H1 (cell line): ENCODE data around the gene KHDC4. TPM values are rescaled to one million over a fixed set of nuclear protein-coding genes. Genes with fewer than 3 reads are reported as not detected.

Source experiments
- CTCF ChIA-PET: fragments of 300-600 bp; sonication (Branson Sonifier 250); formaldehyde crosslinking; loops from one replicate; lab custom pipeline; 2021; ENCODE audit not compliant: partially characterized antibody; lab: Charles Lee
- POLR2A ChIA-PET: fragments of 300-600 bp; sonication (Branson Sonifier 250); formaldehyde crosslinking; loops from one replicate; lab custom pipeline; 2021; ENCODE audit warnings: inconsistent platforms; ENCODE audit not compliant: partially characterized antibody; lab: Charles Lee
- DNase-seq, 2 experiments: peaks; one replicate each; pipeline versions ENCODE4 v3.0.0 to v3.0.0-alpha.2; 2010 to 2022; ENCODE audit warnings: low spot score in 2 of 2, low read depth in 1 of 2, mixed read lengths in 1 of 2
- FAIRE-seq: peaks from 2 replicates; lab custom pipeline; 2011; peaks lifted over from hg19 to GRCh38; lab: Jason Lieb, UNC
- H2AFZ ChIP-seq: 2 replicates; pipeline ENCODE4 v1.8.1; 2012; ENCODE audit warnings: low read length, inconsistent platforms
- H2AK5ac ChIP-seq: 2 replicates; pipeline ENCODE4 v1.6.1; 2013; ENCODE audit warnings: low read depth, low read length
- H2BK120ac ChIP-seq: replicated peaks from 2 replicates; pipeline ENCODE3; 2013; ENCODE audit warnings: low read depth, low read length, inconsistent platforms
- H2BK12ac ChIP-seq: 2 replicates; pipeline ENCODE4 v1.6.1; 2013; ENCODE audit warnings: low read depth, low read length
- H2BK15ac ChIP-seq: 2 replicates; pipeline ENCODE4 v1.6.1; 2013; ENCODE audit warnings: low read length
- H2BK20ac ChIP-seq: 2 replicates; pipeline ENCODE4 v1.6.1; 2013; ENCODE audit warnings: low read length
- H2BK5ac ChIP-seq: 2 replicates; pipeline ENCODE4 v1.6.1; 2013; ENCODE audit warnings: low read depth, low read length
- H3K14ac ChIP-seq: 2 replicates; pipeline ENCODE4 v1.6.1; 2013; ENCODE audit warnings: inconsistent platforms; ENCODE audit not compliant: insufficient read length
- H3K18ac ChIP-seq: 2 replicates; pipeline ENCODE4 v1.6.1; 2013; ENCODE audit warnings: low read length; ENCODE audit errors: extremely low read depth
- H3K23ac ChIP-seq: 2 replicates; pipeline ENCODE4 v1.6.1; 2013; ENCODE audit warnings: inconsistent platforms; ENCODE audit not compliant: insufficient read length
- H3K23me2 ChIP-seq: 2 replicates; pipeline ENCODE4 v1.6.1; 2013; ENCODE audit warnings: low read depth, low read length
- H3K27ac ChIP-seq: 2 replicates; pipeline ENCODE4 v1.6.1; 2011; ENCODE audit warnings: low read depth, low read length, inconsistent platforms
- H3K27me3 ChIP-seq, 4 experiments: replicated peaks in 1 of 4; 1 replicate in 1 of 4; 2 replicates in 3 of 4; pipeline versions ENCODE4 v1.6.1 to v1.8.1; 2011 to 2013; ENCODE audit warnings: low read length in 3 of 4, mild to moderate bottlenecking in 3 of 4, inconsistent platforms in 2 of 4, mixed read lengths in 2 of 4, moderate library complexity in 1 of 4; ENCODE audit not compliant: control insufficient read depth in 3 of 4, insufficient read depth in 3 of 4; ENCODE audit errors: extremely low read depth in 1 of 4
- H3K36me3 ChIP-seq, 4 experiments: 2 replicates each; pipeline versions ENCODE4 v1.6.1 to v1.8.1; 2011 to 2013; ENCODE audit warnings: mild to moderate bottlenecking in 4 of 4, low read length in 3 of 4, moderate library complexity in 2 of 4, control low read depth in 1 of 4, inconsistent platforms in 1 of 4; ENCODE audit not compliant: insufficient read depth in 4 of 4, control insufficient read depth in 2 of 4
- H3K4ac ChIP-seq: replicated peaks from 2 replicates; pipeline ENCODE3; 2013; ENCODE audit warnings: low read length, low read depth, mixed read lengths, inconsistent platforms; ENCODE audit not compliant: insufficient read length
- H3K4me1 ChIP-seq, 4 experiments: replicated peaks in 1 of 4; 1 replicate in 1 of 4; 2 replicates in 3 of 4; pipeline versions ENCODE4 v1.6.1 to v1.8.1; 2011 to 2013; ENCODE audit warnings: low read length in 3 of 4, inconsistent platforms in 2 of 4, mixed read lengths in 1 of 4; ENCODE audit not compliant: insufficient read depth in 4 of 4, control insufficient read depth in 3 of 4
- H3K4me2 ChIP-seq, 2 experiments: 2 replicates each; pipeline versions ENCODE4 v1.6.1 to v1.8.1; 2011 to 2013; ENCODE audit warnings: low read depth in 2 of 2, low read length in 2 of 2, control low read depth in 1 of 2, inconsistent platforms in 1 of 2, mild to moderate bottlenecking in 1 of 2; ENCODE audit not compliant: insufficient read depth in 1 of 2
- H3K4me3 ChIP-seq, 4 experiments: fragments of 200-600, 300-600 bp in 1 of 4; sonication (generic), shearing (Covaris generic), sonication (Bioruptor Twin) in 1 of 4; 2 replicates each; pipeline versions ENCODE4 v1.5.1 to v1.8.1; 2011 to 2016; ENCODE audit warnings: low read length in 4 of 4, low read depth in 3 of 4, control low read depth in 2 of 4, inconsistent platforms in 2 of 4, mild to moderate bottlenecking in 2 of 4, mixed read lengths in 1 of 4, moderate library complexity in 1 of 4; ENCODE audit not compliant: insufficient read depth in 2 of 4; ENCODE audit errors: extremely low read depth in 1 of 4
- H3K56ac ChIP-seq: replicated peaks from 2 replicates; pipeline ENCODE3; 2013; ENCODE audit warnings: low read depth, mild to moderate bottlenecking, mixed read lengths, low read length, inconsistent platforms; ENCODE audit not compliant: insufficient read length
- H3K79me1 ChIP-seq: 2 replicates; pipeline ENCODE4 v1.6.1; 2013; ENCODE audit warnings: low read depth, low read length, control low read depth
- H3K79me2 ChIP-seq, 2 experiments: 2 replicates each; pipeline versions ENCODE4 v1.6.1 to v1.8.1; 2012 to 2013; ENCODE audit warnings: low read length in 2 of 2, mild to moderate bottlenecking in 2 of 2, inconsistent platforms in 1 of 2; ENCODE audit not compliant: insufficient read depth in 2 of 2, control insufficient read depth in 1 of 2
- H3K9ac ChIP-seq, 4 experiments: replicated peaks in 1 of 4; 1 replicate in 1 of 4; 2 replicates in 3 of 4; pipeline versions ENCODE4 v1.6.1 to v1.8.1; 2011 to 2013; ENCODE audit warnings: low read depth in 3 of 4, low read length in 3 of 4, control low read depth in 2 of 4, mild to moderate bottlenecking in 2 of 4, moderate library complexity in 2 of 4, inconsistent platforms in 1 of 4; ENCODE audit errors: extremely low read depth in 1 of 4
- H3K9me3 ChIP-seq, 2 experiments: 2 replicates each; pipeline versions ENCODE4 v1.6.1 to v1.8.1; 2012 to 2013; ENCODE audit warnings: mild to moderate bottlenecking in 2 of 2, moderate library complexity in 2 of 2, control low read depth in 1 of 2, inconsistent platforms in 1 of 2, low read depth in 1 of 2, low read length in 1 of 2, mixed read lengths in 1 of 2; ENCODE audit not compliant: insufficient read depth in 2 of 2
- H4K20me1 ChIP-seq, 2 experiments: replicated peaks in 1 of 2; 2 replicates each; pipeline versions ENCODE3 to v1.8.1; 2011 to 2013; ENCODE audit warnings: inconsistent platforms in 2 of 2, low read length in 2 of 2, mild to moderate bottlenecking in 1 of 2; ENCODE audit not compliant: insufficient read depth in 2 of 2, control insufficient read depth in 1 of 2
- H4K5ac ChIP-seq: 2 replicates; pipeline ENCODE4 v1.6.1; 2013; ENCODE audit warnings: low read length, low read depth, mixed read lengths, inconsistent platforms; ENCODE audit not compliant: insufficient read length
- H4K8ac ChIP-seq: 2 replicates; pipeline ENCODE4 v1.8.0; 2013; ENCODE audit warnings: mild to moderate bottlenecking, moderate library complexity, low read length, inconsistent platforms; ENCODE audit not compliant: insufficient read depth; ENCODE audit errors: extremely low read depth
- H4K91ac ChIP-seq: replicated peaks from 2 replicates; pipeline ENCODE3; 2013; ENCODE audit warnings: low read length, mixed read lengths, inconsistent platforms; ENCODE audit not compliant: insufficient read length
- POU5F1 ChIP-seq: IDR thresholded peaks from 2 replicates; pipeline ENCODE4 v1.6.1; 2011; ENCODE audit warnings: low read depth, mild to moderate bottlenecking, low read length, moderate library complexity
- WGBS, 2 experiments: shearing (Covaris generic) in 1 of 2; methylation state at CpG; one replicate each; pipeline versions ENCODE4 v1.1.6 to v1.1.7; 2013 to 2015; ENCODE audit warnings: low lambda C conversion rate in 2 of 2, mixed read lengths in 2 of 2, inconsistent platforms in 1 of 2, low coverage in 1 of 2, missing lambda C conversion rate in 1 of 2; ENCODE audit not compliant: insufficient replicate concordance in 2 of 2, insufficient coverage in 1 of 2, insufficient read length in 1 of 2; ENCODE audit errors: extremely low coverage in 1 of 2, missing lambda C conversion rate in 1 of 2; 5-methylcytosine and 5-hydroxymethylcytosine counted together
- polyA plus RNA-seq, 7 experiments: library from polyadenylated mRNA; depleted of rRNA in 3 of 7; stranded (reverse) in 5 of 7; unstranded in 2 of 7; fragments of >200 nt in 5 of 7; fragments of 200-250 nt in 2 of 7; gene quantifications; 1 replicate in 5 of 7; 2 replicates in 1 of 7; 4 replicates in 1 of 7; pipeline versions ENCODE4 v1.2.1 to v1.2.3, GENCODE V29; 2011 to 2013; ENCODE audit warnings: missing spikeins in 2 of 7, mixed read lengths in 2 of 7
- total RNA-seq: library from RNA; stranded (reverse); fragmentation: NEBNext Ultra II Directional; extraction: Animal tissue kit (Norgen Biotek cat#: 25700); gene quantifications from 2 replicates; pipeline ENCODE4 v1.2.1, GENCODE V29; 2021

KHDC4 gene
- total and polyA plus RNA-seq, 2 of the 8 experiments (the other 6 are each of a cell fraction or from before 2014, with no cell fraction given): 56.6 to 81.1 TPM

DNA sequence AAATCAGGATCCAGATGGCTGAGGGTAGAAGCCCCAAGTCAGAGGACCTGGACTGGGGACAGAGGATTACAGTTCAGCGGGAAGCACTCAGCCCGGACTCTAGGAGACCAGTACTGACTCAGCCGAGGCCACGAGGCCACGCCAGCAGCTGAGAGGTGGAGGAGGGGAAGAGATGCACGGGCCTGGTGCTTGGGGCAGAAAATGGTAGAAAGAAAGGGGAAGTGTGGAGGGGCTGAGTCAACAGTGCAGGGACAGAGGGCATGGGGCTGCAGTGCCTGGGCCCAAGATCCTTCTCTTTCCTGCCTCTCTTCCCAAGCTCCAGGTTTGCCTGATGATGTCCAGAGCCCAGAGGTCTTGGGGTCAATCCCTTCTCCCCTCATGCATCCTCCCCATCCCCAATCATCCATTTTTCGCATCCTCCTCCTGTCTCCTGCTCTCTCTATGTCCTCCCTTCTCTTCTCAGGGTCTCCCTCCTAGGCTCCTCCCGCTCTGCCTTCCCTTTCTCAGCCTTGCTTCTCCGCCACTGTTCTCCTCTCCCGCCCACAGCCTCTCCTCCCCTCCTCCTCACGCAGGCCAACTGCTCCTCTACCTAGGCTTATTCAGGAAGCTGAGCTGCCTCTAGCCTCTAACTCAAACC lies 36.4 kb upstream of the KHDC4 start:
- H3K27me3 ChIP-seq: no peaks in the 10 kb centered on the region
- peaks cover 6 to 27% (median 14%) of the 10 kb centered on the region in 4 experiments for H3K36me3 ChIP-seq
- no peak overlapping the region for H4K5ac ChIP-seq
- FAIRE-seq (no peak), DNase-seq (no peak)
- ChIA-PET CTCF (interaction anchor here (1.0 to 6.7 kb wide), 8 partner anchors 7 to 160 kb away, joined by 3 to 79 read pairs (median 8); partner anchors contain the start of gene ARHGEF2), POLR2A (interaction anchor here (1.1 to 16.7 kb wide), 6 partner anchors 14 to 98 kb away, joined by 3 to 282 read pairs (median 4); partner anchors contain the start of genes ARHGEF2 and KHDC4)
- WGBS, 2 experiments: 81% methylated on average over 11 of the region's 11 CpGs; no CpG with 5 or more reads in 1 of the 2 experiments
- H2BK20ac ChIP-seq: no peak overlapping the region
- H2BK120ac ChIP-seq: no peak overlapping the region
- no peak overlapping the region for H3K14ac ChIP-seq
- H2AFZ ChIP-seq: no peak overlapping the region
- H3K79me1 ChIP-seq: peaks cover 34% of the 10 kb centered on the region
- H3K23ac ChIP-seq: no peak overlapping the region
- peak overlapping the region; percentile 40; the same call in 1 of the 2 replicates for H2BK5ac ChIP-seq
- no peak overlapping the region for H3K18ac ChIP-seq
- H4K20me1 ChIP-seq: peaks cover 29 to 42% of the 10 kb centered on the region in 2 experiments
- H3K9me3 ChIP-seq: no peaks in the 10 kb centered on the region
- H3K27ac ChIP-seq: no peak overlapping the region
- H3K56ac ChIP-seq: no peak overlapping the region
- H3K79me2 ChIP-seq: peaks cover 31 to 77% of the 10 kb centered on the region in 2 experiments
- no peak overlapping the region; a peak in 1 of 7 replicates for H3K9ac ChIP-seq
- H4K8ac ChIP-seq: no peak overlapping the region
- H4K91ac ChIP-seq: no peak overlapping the region
- peaks cover under 1% of the 10 kb centered on the region for H3K23me2 ChIP-seq
- no peak overlapping the region for H2BK12ac ChIP-seq
- no peak overlapping the region for H2AK5ac ChIP-seq
- H3K4ac ChIP-seq: no peak overlapping the region
- H3K4me3 ChIP-seq: no peak overlapping the region
- peak overlapping the region; percentile 18 to 45; a peak in 1 of 4 replicates for H3K4me2 ChIP-seq
- H2BK15ac ChIP-seq: no peak overlapping the region
- peaks cover 9 to 43% (median 30%) of the 10 kb centered on the region in 4 experiments for H3K4me1 ChIP-seq
- no peak for TF ChIP-seq POU5F1
